IMR-90 (cell line): Measurements from ENCODE around the gene CRTAC1. TPM values are rescaled to one million over a fixed set of nuclear protein-coding genes. Genes with fewer than 3 reads are reported as not detected.

Experiments used
- ATAC-seq: fragments of 200-7000 bp; cut with Tn5 transposase; 2 replicates; pipeline ENCODE4 v1.9.1; 2020; ENCODE audit warnings: low read depth, mild to moderate bottlenecking, moderate library complexity
- BruUV-seq: library from RNA; stranded (reverse); fragments of 400-500 nt; replicated peaks from 2 replicates; lab custom pipeline; 2021; lab: Mats Ljungman, UMichigan
- CTCF ChIA-PET: fragments of 300-600 bp; formaldehyde crosslinking; extraction: SDS; loops from one replicate; lab custom pipeline; 2021; ENCODE audit warnings: antibody characterized with exemption; lab: Yijun Ruan, JAX
- POLR2A ChIA-PET: fragments of 300-600 bp; sonication (Branson Sonifier 250); formaldehyde crosslinking; loops from one replicate; lab custom pipeline; 2022; ENCODE audit warnings: antibody characterized with exemption; ENCODE audit not compliant: unreplicated experiment; lab: Charles Lee
- DNase-seq: peaks from one replicate; pipeline ENCODE4 v3.0.0; 2013
- H2AFZ ChIP-seq: replicated peaks from 2 replicates; pipeline ENCODE3; 2013; ENCODE audit warnings: low read length, mild to moderate bottlenecking; ENCODE audit not compliant: poor library complexity
- H2AK5ac ChIP-seq: 2 replicates; pipeline ENCODE4 v1.6.1; 2013; ENCODE audit warnings: low read depth, low read length, inconsistent platforms
- H2AK9ac ChIP-seq: replicated peaks from 2 replicates; pipeline ENCODE3; 2013; ENCODE audit warnings: mild to moderate bottlenecking, low read depth, low read length, moderate library complexity; ENCODE audit not compliant: poor library complexity
- H2BK120ac ChIP-seq: 2 replicates; pipeline ENCODE4 v1.6.1; 2013; ENCODE audit warnings: low read depth, low read length, inconsistent platforms
- H2BK15ac ChIP-seq: 3 replicates; pipeline ENCODE4 v1.6.1; 2013; ENCODE audit warnings: low read depth, low read length, inconsistent platforms
- H2BK20ac ChIP-seq: 2 replicates; pipeline ENCODE4 v1.6.1; 2013; ENCODE audit warnings: low read depth, mild to moderate bottlenecking, inconsistent platforms, low read length, moderate library complexity
- H2BK5ac ChIP-seq: 2 replicates; pipeline ENCODE4 v1.6.1; 2013; ENCODE audit warnings: mild to moderate bottlenecking, low read depth, low read length, inconsistent platforms; ENCODE audit not compliant: poor library complexity, severe bottlenecking
- H3K14ac ChIP-seq: replicated peaks from 2 replicates; pipeline ENCODE4 v1.6.1; 2013; ENCODE audit warnings: low read depth, low read length, inconsistent platforms
- H3K18ac ChIP-seq: 2 replicates; pipeline ENCODE4 v1.6.1; 2013; ENCODE audit warnings: low read depth, low read length, control low read depth
- H3K23ac ChIP-seq: 2 replicates; pipeline ENCODE4 v1.6.1; 2013; ENCODE audit warnings: low read depth, low read length, inconsistent platforms
- H3K27ac ChIP-seq: 2 replicates; pipeline ENCODE4 v1.5.1; 2013; ENCODE audit warnings: mild to moderate bottlenecking, control low read depth, low read length; ENCODE audit not compliant: insufficient read depth
- H3K27me3 ChIP-seq: 2 replicates; pipeline ENCODE4 v1.6.1; 2013; ENCODE audit warnings: low read length; ENCODE audit not compliant: control insufficient read depth, insufficient read depth
- H3K36me3 ChIP-seq: 2 replicates; pipeline ENCODE4 v1.6.1; 2013; ENCODE audit warnings: low read length, mixed read lengths; ENCODE audit not compliant: control insufficient read depth, insufficient read depth
- H3K4ac ChIP-seq: 2 replicates; pipeline ENCODE4 v1.6.1; 2013; ENCODE audit warnings: low read depth, low read length, inconsistent platforms
- H3K4me1 ChIP-seq: 2 replicates; pipeline ENCODE4 v1.6.1; 2013; ENCODE audit warnings: low read length, mixed read lengths; ENCODE audit not compliant: control insufficient read depth, insufficient read depth
- H3K4me2 ChIP-seq: 2 replicates; pipeline ENCODE4 v1.6.1; 2013; ENCODE audit warnings: low read depth, mild to moderate bottlenecking, control low read depth, low read length, moderate library complexity
- H3K4me3 ChIP-seq: 2 replicates; pipeline ENCODE4 v1.5.1; 2013; ENCODE audit warnings: low read depth, mild to moderate bottlenecking, control low read depth, low read length, moderate library complexity; ENCODE audit not compliant: insufficient read depth
- H3K56ac ChIP-seq: 2 replicates; pipeline ENCODE4 v1.6.1; 2013; ENCODE audit warnings: low read length, inconsistent platforms; ENCODE audit not compliant: insufficient read depth; ENCODE audit errors: extremely low read depth
- H3K79me1 ChIP-seq, 2 experiments: 2 replicates each; pipeline ENCODE4 v1.6.1; 2013; ENCODE audit warnings: low read length in 2 of 2, inconsistent platforms in 1 of 2, low read depth in 1 of 2
- H3K9ac ChIP-seq: 2 replicates; pipeline ENCODE4 v1.6.1; 2013; ENCODE audit warnings: low read depth, low read length, control low read depth
- H3K9me1 ChIP-seq: 2 replicates; pipeline ENCODE4 v1.6.1; 2013; ENCODE audit warnings: low read length, inconsistent platforms; ENCODE audit not compliant: insufficient read depth
- H3K9me3 ChIP-seq: 2 replicates; pipeline ENCODE4 v1.6.1; 2013; ENCODE audit warnings: low read length; ENCODE audit not compliant: control insufficient read depth, insufficient read depth
- H4K20me1 ChIP-seq: 2 replicates; pipeline ENCODE4 v1.6.1; 2013; ENCODE audit warnings: low read length, inconsistent platforms; ENCODE audit not compliant: insufficient read depth
- H4K5ac ChIP-seq: 2 replicates; pipeline ENCODE4 v1.6.1; 2013; ENCODE audit warnings: mild to moderate bottlenecking, low read depth, low read length, control low read depth
- H4K8ac ChIP-seq, 2 experiments: 2 replicates each; pipeline ENCODE4 v1.6.1; 2013; ENCODE audit warnings: low read depth in 2 of 2, low read length in 2 of 2, control low read depth in 1 of 2, inconsistent platforms in 1 of 2
- H4K91ac ChIP-seq: 2 replicates; pipeline ENCODE4 v1.6.1; 2013; ENCODE audit warnings: low read depth, low read length, inconsistent platforms; ENCODE audit not compliant: insufficient read depth
- FOS ChIP-seq: fragments of 150-350 bp; IDR thresholded peaks from 2 replicates; pipeline ENCODE4 v1.6.1; 2016; ENCODE audit warnings: low read depth, low read length
- NFE2L2 ChIP-seq: fragments of 150-350 bp; IDR thresholded peaks from 2 replicates; pipeline ENCODE4 v1.6.1; 2016; ENCODE audit warnings: low read depth, mild to moderate bottlenecking, low read length
- POLR2A ChIP-seq: IDR thresholded peaks from 2 replicates; pipeline ENCODE4 v1.6.1; 2012; ENCODE audit warnings: mild to moderate bottlenecking, low read depth, low read length
- RFX5 ChIP-seq: IDR thresholded peaks from 2 replicates; pipeline ENCODE4 v1.8.0; 2012; ENCODE audit warnings: low read depth, mild to moderate bottlenecking, low read length, moderate library complexity
- WGBS, 2 experiments: methylation state at CpG; one replicate each; pipeline versions ENCODE4 v1.1.5 to v1.1.7; 2013; ENCODE audit warnings: missing lambda C conversion rate in 2 of 2; ENCODE audit not compliant: insufficient read length in 1 of 2; ENCODE audit errors: extremely low coverage in 2 of 2; 5-methylcytosine and 5-hydroxymethylcytosine counted together
- dilution Hi-C: fragments of 300-500 bp; cut with HindIII; formaldehyde crosslinking; loops from one replicate; pipeline ENCODE4 v1.14.3; 2018; ENCODE audit warnings: low sequenced_read_pairs; ENCODE audit not compliant: unreplicated experiment
- in situ Hi-C: fragments of 300-500 bp; cut with MboI; formaldehyde crosslinking; loops from 3 replicates; pipeline ENCODE4 v1.14.3; 2019; ENCODE audit warnings: low sequenced_read_pairs, inconsistent platforms, mixed read lengths
- intact Hi-C: fragments of 100-400 bp; cut with micrococcal nuclease; formaldehyde crosslinking; loops from 2 replicates; pipeline ENCODE4 v1.10.0; 2022
- polyA plus RNA-seq, 3 experiments: library from polyadenylated mRNA; depleted of rRNA; stranded (reverse); fragments of >200 nt; gene quantifications; 2 replicates each; pipeline ENCODE4 v1.2.3, GENCODE V29; 2012; ENCODE audit warnings: low replicate concordance in 1 of 3
- total RNA-seq: library from RNA; depleted of rRNA; stranded (reverse); fragments of >200 nt; gene quantifications from 2 replicates; pipeline ENCODE4 v1.2.3, GENCODE V29; 2012
- TF ChIP-seq, protein P1 (sequence below): conservative IDR thresholded peaks from 2 replicates; pipeline ENCODE4 v1.5.1; 2012; ENCODE audit warnings: mild to moderate bottlenecking, low read depth, low read length, improper control_type of control experiment

CRTAC1 gene
- total and polyA plus RNA-seq, 2 of the 4 experiments (the other 2 are of a cell fraction): not detected

DNA sequence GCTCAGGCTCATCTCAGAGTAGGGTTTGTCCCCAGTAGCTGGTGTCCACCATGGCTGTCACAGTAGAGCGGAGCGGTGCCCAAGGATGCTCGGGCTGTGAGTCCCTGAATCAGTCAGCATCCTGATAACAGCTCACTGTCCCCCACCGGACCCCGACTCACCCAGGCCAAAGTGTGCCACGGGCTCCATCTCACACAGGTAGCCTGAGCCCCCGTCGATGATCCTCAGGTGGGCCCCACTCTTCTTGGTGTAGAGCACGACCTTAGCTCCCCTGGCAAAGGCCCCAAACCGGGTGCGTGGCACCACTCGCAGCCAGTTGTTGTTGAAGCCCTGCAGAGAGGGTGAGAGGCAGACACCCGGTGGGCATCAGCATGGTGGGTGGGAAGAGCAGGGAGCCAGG is 135.3 kb downstream of the CRTAC1 start:
- Histone ChIP-seq H3K9me3 (no peaks in the 10 kb centered on the region), H4K20me1 (no peaks in the 10 kb centered on the region), H3K27me3 (peaks cover 12% of the 10 kb centered on the region; the same call in 1 of the 2 replicates), H2BK120ac (no peak overlapping the region), H3K56ac (no peak overlapping the region), H3K4me1 (no peaks in the 10 kb centered on the region), H2BK20ac (no peak overlapping the region), H2AK5ac (no peak overlapping the region), H3K9ac (no peak overlapping the region), H4K91ac (no peak overlapping the region), H3K4me3 (no peak overlapping the region), H3K27ac (no peak overlapping the region), H2AK9ac (no peak overlapping the region), H3K18ac (no peak overlapping the region), H4K5ac (no peak overlapping the region), H2BK15ac (no peak overlapping the region), H2AFZ (no peak overlapping the region), H3K79me1 (no peaks in the 10 kb centered on the region), H2BK5ac (no peak overlapping the region), H3K23ac (no peak overlapping the region), H3K36me3 (no peaks in the 10 kb centered on the region), H3K14ac (no peak overlapping the region), H3K4ac (no peak overlapping the region), H3K4me2 (no peak overlapping the region), H3K9me1 (no peaks in the 10 kb centered on the region), H4K8ac (no peak overlapping the region)
- no TSS peak for BruUV-seq
- dilution Hi-C loops: no loop called here
- TF ChIP-seq RFX5 (no peak), NFE2L2 (no peak), POLR2A (no peak), FOS (no peak)
- TF ChIP-seq, protein P1, sequence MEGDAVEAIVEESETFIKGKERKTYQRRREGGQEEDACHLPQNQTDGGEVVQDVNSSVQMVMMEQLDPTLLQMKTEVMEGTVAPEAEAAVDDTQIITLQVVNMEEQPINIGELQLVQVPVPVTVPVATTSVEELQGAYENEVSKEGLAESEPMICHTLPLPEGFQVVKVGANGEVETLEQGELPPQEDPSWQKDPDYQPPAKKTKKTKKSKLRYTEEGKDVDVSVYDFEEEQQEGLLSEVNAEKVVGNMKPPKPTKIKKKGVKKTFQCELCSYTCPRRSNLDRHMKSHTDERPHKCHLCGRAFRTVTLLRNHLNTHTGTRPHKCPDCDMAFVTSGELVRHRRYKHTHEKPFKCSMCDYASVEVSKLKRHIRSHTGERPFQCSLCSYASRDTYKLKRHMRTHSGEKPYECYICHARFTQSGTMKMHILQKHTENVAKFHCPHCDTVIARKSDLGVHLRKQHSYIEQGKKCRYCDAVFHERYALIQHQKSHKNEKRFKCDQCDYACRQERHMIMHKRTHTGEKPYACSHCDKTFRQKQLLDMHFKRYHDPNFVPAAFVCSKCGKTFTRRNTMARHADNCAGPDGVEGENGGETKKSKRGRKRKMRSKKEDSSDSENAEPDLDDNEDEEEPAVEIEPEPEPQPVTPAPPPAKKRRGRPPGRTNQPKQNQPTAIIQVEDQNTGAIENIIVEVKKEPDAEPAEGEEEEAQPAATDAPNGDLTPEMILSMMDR: no peak
- ChIA-PET CTCF (interaction anchor here (1.7 kb wide), 1 partner anchor 7 kb away, joined by 3 read pairs; no protein-coding TSS in a partner anchor), POLR2A (no interaction called here)
- whole genome bisulfite sequencing, 2 experiments: 73% methylated on average over 6 of the region's 13 CpGs; no CpG with 5 or more reads in 1 of the 2 experiments
- in situ Hi-C loops: no loop called here
- no peak for ATAC-seq
- intact Hi-C loops: no loop called here
- DNase-seq: no peak
